ENCODE data around the gene LENG8. TPM values are rescaled to one million over a fixed set of nuclear protein-coding genes. Genes with fewer than 3 reads are reported as not detected.

LENG8 gene
- total and polyA plus RNA-seq, 2 of the 13 experiments (the other 11 are each of a cell fraction or from before 2014, with no cell fraction given): 14.3 to 41.9 TPM

DNA sequence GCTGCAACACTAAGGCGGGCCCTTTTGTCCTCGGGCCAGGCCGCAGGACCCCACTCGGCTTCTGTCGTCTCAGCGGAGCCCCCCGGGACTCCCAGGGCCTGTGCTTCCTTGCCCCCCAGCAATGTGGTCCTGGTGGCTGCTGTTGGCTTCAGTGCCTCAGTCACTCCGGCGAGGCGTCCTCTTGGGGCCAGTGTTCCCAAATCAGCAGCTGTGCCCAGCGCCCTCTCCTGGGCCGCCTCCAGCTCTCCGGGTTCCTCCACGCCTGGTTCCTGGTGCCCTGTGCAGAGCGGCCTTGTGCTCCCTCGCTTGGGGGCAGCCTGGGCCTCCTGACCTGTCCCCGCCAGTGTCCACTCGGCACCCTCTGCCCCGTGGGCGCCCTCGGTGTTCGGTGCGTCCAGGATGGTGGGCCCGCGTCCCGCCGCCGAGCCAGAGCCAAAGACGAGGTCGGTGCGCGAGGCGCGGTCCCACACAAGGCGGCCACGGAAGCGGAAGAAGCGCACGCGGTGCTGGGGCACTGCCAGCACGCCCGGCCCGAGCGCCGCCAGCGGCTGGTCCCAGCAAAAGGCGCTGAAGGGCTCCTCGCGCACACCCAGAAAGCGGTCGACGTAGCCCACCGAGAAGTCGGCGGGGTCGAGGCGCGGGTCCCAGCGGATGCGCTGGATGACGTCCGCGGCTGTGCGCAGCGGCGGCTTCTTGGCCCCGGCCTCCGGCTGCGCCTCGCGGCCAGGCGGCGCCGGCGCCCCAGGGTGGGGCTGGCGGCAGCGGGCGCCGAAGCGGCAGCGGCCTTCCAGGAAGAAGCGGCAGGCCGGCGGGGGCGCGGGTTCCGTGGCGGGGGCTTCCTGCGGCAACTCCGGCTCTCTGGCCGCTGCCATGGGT, 13.9 kb downstream of the LENG8 start (continued):
- TF ChIP-seq SNAPC5 (CRISPR knock-in tag; IDR thresholded peaks at IDR 0.05; ENCODE audit: borderline replicate concordance) (peak; percentile 76; the same call in 1 of the 2 replicates), GABPA (IDR thresholded peaks at IDR 0.05; ENCODE audit: low read depth, low read length) (0 out of 2 replicates have a peak, but pooled peaks have one; percentile 32), GABPA (CRISPR knock-in tag; IDR thresholded peaks at IDR 0.05; ENCODE audit: low read depth) (no peak), ZNF549 (CRISPR knock-in tag; IDR thresholded peaks at IDR 0.05) (no peak), FLYWCH1 (CRISPR knock-in tag; IDR thresholded peaks at IDR 0.05) (no peak), ZNF556 (CRISPR knock-in tag; IDR thresholded peaks at IDR 0.05; ENCODE audit: borderline replicate concordance) (peak; percentile 87), NFE2L2 (IDR thresholded peaks at IDR 0.05; ENCODE audit: low read length) (no peak), ZNF451 (CRISPR knock-in tag; IDR thresholded peaks at IDR 0.05) (no peak), PAF1 (CRISPR knock-in tag; IDR thresholded peaks at IDR 0.05) (peak; percentile 91; the same call in 1 of the 2 replicates), ZNF275 (CRISPR knock-in tag; IDR thresholded peaks at IDR 0.05; ENCODE audit: borderline replicate concordance) (no peak; the same call in none of the 2 replicates), IKZF1 (IDR thresholded peaks at IDR 0.05) (no peak), ZNF597 (CRISPR knock-in tag; IDR thresholded peaks at IDR 0.05) (0 out of 2 replicates have a peak, but pooled peaks have one; percentile 75), ZNF513 (CRISPR knock-in tag; conservative IDR thresholded peaks at IDR 0.05) (0 out of 2 replicates have a peak, but pooled peaks have one; percentile 80), ZNF558 (CRISPR knock-in tag; IDR thresholded peaks at IDR 0.05; ENCODE audit: borderline replicate concordance) (peak; percentile 28; the same call in 1 of the 2 replicates), ZNF335 (CRISPR knock-in tag; IDR thresholded peaks at IDR 0.05) (peak; percentile 9; the same call in 1 of the 2 replicates)
- TF ChIP-seq, protein P1, sequence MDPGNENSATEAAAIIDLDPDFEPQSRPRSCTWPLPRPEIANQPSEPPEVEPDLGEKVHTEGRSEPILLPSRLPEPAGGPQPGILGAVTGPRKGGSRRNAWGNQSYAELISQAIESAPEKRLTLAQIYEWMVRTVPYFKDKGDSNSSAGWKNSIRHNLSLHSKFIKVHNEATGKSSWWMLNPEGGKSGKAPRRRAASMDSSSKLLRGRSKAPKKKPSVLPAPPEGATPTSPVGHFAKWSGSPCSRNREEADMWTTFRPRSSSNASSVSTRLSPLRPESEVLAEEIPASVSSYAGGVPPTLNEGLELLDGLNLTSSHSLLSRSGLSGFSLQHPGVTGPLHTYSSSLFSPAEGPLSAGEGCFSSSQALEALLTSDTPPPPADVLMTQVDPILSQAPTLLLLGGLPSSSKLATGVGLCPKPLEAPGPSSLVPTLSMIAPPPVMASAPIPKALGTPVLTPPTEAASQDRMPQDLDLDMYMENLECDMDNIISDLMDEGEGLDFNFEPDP (CRISPR knock-in tag; conservative IDR thresholded peaks at IDR 0.05): no peak
- TF ChIP-seq, protein P2, sequence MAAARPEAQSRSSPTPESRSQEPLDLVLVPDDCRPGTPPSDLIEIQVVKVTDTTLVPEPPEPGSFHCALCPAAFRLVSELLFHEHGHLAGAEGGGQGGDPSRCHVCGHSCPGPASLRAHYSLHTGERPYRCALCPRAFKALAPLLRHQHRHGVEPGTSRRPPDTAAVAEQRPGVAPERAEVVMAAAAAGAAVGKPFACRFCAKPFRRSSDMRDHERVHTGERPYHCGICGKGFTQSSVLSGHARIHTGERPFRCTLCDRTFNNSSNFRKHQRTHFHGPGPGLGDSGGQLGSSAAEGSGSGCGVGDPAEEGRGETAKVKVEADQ (CRISPR knock-in tag; IDR thresholded peaks at IDR 0.05; ENCODE audit: borderline replicate concordance): peak; percentile 86
- TF ChIP-seq, protein P3, sequence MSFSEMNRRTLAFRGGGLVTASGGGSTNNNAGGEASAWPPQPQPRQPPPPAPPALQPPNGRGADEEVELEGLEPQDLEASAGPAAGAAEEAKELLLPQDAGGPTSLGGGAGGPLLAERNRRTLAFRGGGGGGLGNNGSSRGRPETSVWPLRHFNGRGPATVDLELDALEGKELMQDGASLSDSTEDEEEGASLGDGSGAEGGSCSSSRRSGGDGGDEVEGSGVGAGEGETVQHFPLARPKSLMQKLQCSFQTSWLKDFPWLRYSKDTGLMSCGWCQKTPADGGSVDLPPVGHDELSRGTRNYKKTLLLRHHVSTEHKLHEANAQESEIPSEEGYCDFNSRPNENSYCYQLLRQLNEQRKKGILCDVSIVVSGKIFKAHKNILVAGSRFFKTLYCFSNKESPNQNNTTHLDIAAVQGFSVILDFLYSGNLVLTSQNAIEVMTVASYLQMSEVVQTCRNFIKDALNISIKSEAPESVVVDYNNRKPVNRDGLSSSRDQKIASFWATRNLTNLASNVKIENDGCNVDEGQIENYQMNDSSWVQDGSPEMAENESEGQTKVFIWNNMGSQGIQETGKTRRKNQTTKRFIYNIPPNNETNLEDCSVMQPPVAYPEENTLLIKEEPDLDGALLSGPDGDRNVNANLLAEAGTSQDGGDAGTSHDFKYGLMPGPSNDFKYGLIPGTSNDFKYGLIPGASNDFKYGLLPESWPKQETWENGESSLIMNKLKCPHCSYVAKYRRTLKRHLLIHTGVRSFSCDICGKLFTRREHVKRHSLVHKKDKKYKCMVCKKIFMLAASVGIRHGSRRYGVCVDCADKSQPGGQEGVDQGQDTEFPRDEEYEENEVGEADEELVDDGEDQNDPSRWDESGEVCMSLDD (CRISPR knock-in tag; IDR thresholded peaks at IDR 0.05; ENCODE audit: borderline replicate concordance): 0 out of 2 replicates have a peak, but pooled peaks have one; percentile 38

All from HepG2 (cell line).